Measurements from ENCODE around the gene SLC16A3. TPM values are rescaled to one million over a fixed set of nuclear protein-coding genes. Genes with fewer than 3 reads are reported as not detected.

The SLC16A3 gene
- total RNA-seq, 1 donor from 2014 or later = 13.0 TPM

GRCh38 chr17:82267575-82268379 is 38.9 kb downstream of the SLC16A3 start:
- H3K9ac ChIP-seq (ENCODE audit: low read depth in 1 of 3, low read length in 3 of 3) = peak overlapping the region; percentile 70 to 77 (median 73)
- H3K36me3 ChIP-seq (ENCODE audit: control insufficient read depth in 3 of 3, insufficient read depth in 3 of 3, low read length in 3 of 3) = peaks cover 30 to 41% (median 32%) of the 10 kb centered on the region in 3 donors
- peaks cover 56 to 71% (median 62%) of the 10 kb centered on the region in 3 donors for H3K4me1 ChIP-seq (ENCODE audit: control insufficient read depth in 3 of 3, insufficient read depth in 3 of 3, low read length in 3 of 3)
- peak overlapping the region; percentile 97 for H3K27ac ChIP-seq (ENCODE audit: low read depth, low read length)
- H3K4me3 ChIP-seq (ENCODE audit: low read length in 3 of 3) = peak overlapping the region; percentile 49 to 64 (median 57)
- no peaks in the 10 kb centered on the region for H3K9me3 ChIP-seq (ENCODE audit: control insufficient read depth in 3 of 3, low read length in 3 of 3)
- H3K27me3 ChIP-seq (ENCODE audit: control insufficient read depth in 3 of 3, insufficient read depth in 3 of 3, low read length in 3 of 3) = no peaks in the 10 kb centered on the region

DNA sequence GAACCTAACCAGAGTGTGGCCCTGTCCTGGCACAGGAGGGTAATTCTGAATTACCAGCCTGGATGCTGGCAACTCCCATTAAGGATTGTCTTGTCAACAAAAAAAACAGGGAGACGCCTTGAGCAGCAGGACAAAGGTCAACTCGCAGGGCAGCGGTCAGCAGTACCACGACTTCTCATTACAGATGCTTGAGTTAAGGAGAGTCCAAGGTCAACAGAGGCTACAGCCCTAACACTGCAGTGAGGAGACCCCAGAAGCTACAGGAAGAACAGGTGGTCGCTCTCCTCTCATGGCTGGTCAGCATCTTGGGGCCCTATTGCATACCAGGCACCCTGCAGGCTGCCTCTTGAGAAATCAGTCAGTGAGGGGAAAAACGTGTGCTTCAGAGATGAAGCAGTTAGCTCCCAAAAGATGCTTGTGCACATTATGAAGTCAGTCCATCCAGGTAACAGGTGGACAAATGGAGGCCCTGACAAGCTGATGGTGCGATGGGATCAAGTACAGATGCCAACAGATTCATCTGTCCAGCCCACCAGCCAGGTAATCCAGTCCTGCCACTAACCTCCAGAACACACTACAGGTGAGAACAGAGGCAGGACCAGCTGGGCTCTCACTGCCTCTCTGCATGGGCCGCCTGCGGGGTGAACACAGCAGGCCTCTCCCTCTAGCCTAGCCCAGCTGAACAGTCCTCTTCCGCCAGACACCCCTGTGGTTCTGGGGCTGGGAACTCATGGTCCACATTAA is 40.5 kb downstream of the SLC16A3 start:
- Histone ChIP-seq H3K4me3 (ENCODE audit: low read length in 3 of 3) (no peak overlapping the region), H3K9me3 (ENCODE audit: control insufficient read depth in 3 of 3, low read length in 3 of 3) (no peaks in the 10 kb centered on the region), H3K27me3 (ENCODE audit: control insufficient read depth in 3 of 3, insufficient read depth in 3 of 3, low read length in 3 of 3) (no peaks in the 10 kb centered on the region), H3K9ac (ENCODE audit: low read depth in 1 of 3, low read length in 3 of 3) (peak overlapping the region in 2 of 3 donors; percentile 23 to 68), H3K4me1 (ENCODE audit: control insufficient read depth in 3 of 3, insufficient read depth in 3 of 3, low read length in 3 of 3) (peaks cover 63 to 78% (median 69%) of the 10 kb centered on the region in 3 donors), H3K27ac (ENCODE audit: low read depth, low read length) (peak overlapping the region; percentile 34), H3K36me3 (ENCODE audit: control insufficient read depth in 3 of 3, insufficient read depth in 3 of 3, low read length in 3 of 3) (peaks cover 17 to 31% (median 19%) of the 10 kb centered on the region in 3 donors)

DNA sequence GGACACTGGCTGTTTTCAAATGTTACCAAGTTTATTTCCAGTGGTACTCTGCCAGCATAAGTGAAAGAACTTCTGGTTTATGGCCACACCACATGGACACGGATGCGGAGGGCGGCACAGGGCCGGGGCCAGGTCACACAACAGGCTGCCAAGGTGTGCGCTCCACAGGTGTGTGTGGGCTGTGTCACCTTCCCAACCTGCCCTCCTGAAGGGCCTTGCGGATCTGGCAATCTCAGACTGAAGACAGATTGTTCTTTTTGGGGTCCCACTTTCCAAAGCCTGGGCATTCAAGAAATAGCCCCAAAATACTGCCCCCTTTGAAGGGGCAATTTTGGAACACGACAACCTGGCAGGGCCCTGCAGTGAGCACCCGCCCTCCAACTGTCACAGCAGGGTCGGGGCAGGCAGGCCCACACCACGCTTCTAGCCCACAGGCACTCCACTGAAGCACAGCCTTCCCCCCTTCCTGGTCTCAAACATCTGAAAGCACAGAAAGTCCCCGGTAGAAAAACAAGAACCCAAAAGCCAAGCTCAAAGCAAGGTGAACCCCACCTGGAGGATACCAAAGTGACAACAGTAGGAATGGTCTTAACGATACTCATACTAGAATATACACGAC is 41.1 kb downstream of the SLC16A3 start:
- H3K27ac ChIP-seq (ENCODE audit: low read depth, low read length) = peak overlapping the region; percentile 34
- no peaks in the 10 kb centered on the region for H3K9me3 ChIP-seq (ENCODE audit: control insufficient read depth in 3 of 3, low read length in 3 of 3)
- H3K9ac ChIP-seq (ENCODE audit: low read depth in 1 of 3, low read length in 3 of 3) = peak overlapping the region in 2 of 3 donors; percentile 23 to 68
- H3K27me3 ChIP-seq (ENCODE audit: control insufficient read depth in 3 of 3, insufficient read depth in 3 of 3, low read length in 3 of 3) = no peaks in the 10 kb centered on the region
- no peak overlapping the region for H3K4me3 ChIP-seq (ENCODE audit: low read length in 3 of 3)
- peaks cover 12 to 25% (median 16%) of the 10 kb centered on the region in 3 donors for H3K36me3 ChIP-seq (ENCODE audit: control insufficient read depth in 3 of 3, insufficient read depth in 3 of 3, low read length in 3 of 3)
- peaks cover 66 to 80% (median 70%) of the 10 kb centered on the region in 3 donors for H3K4me1 ChIP-seq (ENCODE audit: control insufficient read depth in 3 of 3, insufficient read depth in 3 of 3, low read length in 3 of 3)

- H3K9me3 ChIP-seq (ENCODE audit: control insufficient read depth in 3 of 3, low read length in 3 of 3) = no peaks in the 10 kb centered on the region
- H3K4me1 ChIP-seq (ENCODE audit: control insufficient read depth in 3 of 3, insufficient read depth in 3 of 3, low read length in 3 of 3) = peaks cover 66 to 78% (median 70%) of the 10 kb centered on the region in 3 donors
- H3K27ac ChIP-seq (ENCODE audit: low read depth, low read length) = peak overlapping the region; percentile 34
- H3K27me3 ChIP-seq (ENCODE audit: control insufficient read depth in 3 of 3, insufficient read depth in 3 of 3, low read length in 3 of 3) = no peaks in the 10 kb centered on the region
- no peak overlapping the region for H3K4me3 ChIP-seq (ENCODE audit: low read length in 3 of 3)
- H3K36me3 ChIP-seq (ENCODE audit: control insufficient read depth in 3 of 3, insufficient read depth in 3 of 3, low read length in 3 of 3) = peaks cover 5 to 19% (median 10%) of the 10 kb centered on the region in 3 donors
- no peak overlapping the region for H3K9ac ChIP-seq (ENCODE audit: low read depth in 1 of 3, low read length in 3 of 3)
Measured at GRCh38 chr17:82270651-82271050, 41.8 kb downstream of the SLC16A3 start.

DNA sequence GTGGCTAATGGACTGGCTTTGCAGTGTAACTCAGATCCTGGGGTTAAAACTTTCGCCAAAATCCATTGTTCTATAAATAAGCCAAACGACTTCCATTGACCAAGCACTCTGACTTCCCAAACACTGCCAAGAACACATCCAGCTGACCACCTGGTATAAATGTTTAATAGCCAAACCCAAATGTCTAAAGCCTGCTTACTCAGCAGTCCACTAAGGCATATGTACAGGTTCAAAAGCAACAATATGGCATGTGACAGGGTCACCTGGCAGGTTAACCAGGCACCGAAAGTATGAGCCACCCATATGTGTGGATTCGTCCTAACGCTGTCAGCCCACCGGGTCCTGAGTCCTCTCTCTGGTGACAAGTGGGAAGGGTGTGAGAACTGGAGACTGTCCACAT is 42.6 kb downstream of the SLC16A3 start:
- Histone ChIP-seq H3K27me3 (ENCODE audit: control insufficient read depth in 3 of 3, insufficient read depth in 3 of 3, low read length in 3 of 3) (no peaks in the 10 kb centered on the region), H3K9me3 (ENCODE audit: control insufficient read depth in 3 of 3, low read length in 3 of 3) (no peaks in the 10 kb centered on the region), H3K4me1 (ENCODE audit: control insufficient read depth in 3 of 3, insufficient read depth in 3 of 3, low read length in 3 of 3) (peaks cover 60 to 70% (median 63%) of the 10 kb centered on the region in 3 donors), H3K9ac (ENCODE audit: low read depth in 1 of 3, low read length in 3 of 3) (peak overlapping the region in 2 of 3 donors; percentile 17 to 55), H3K27ac (ENCODE audit: low read depth, low read length) (peak overlapping the region; percentile 83), H3K4me3 (ENCODE audit: low read length in 3 of 3) (peak overlapping the region in 2 of 3 donors; percentile 19 to 45), H3K36me3 (ENCODE audit: control insufficient read depth in 3 of 3, insufficient read depth in 3 of 3, low read length in 3 of 3) (peaks cover 4 to 14% (median 7%) of the 10 kb centered on the region in 3 donors)

DNA sequence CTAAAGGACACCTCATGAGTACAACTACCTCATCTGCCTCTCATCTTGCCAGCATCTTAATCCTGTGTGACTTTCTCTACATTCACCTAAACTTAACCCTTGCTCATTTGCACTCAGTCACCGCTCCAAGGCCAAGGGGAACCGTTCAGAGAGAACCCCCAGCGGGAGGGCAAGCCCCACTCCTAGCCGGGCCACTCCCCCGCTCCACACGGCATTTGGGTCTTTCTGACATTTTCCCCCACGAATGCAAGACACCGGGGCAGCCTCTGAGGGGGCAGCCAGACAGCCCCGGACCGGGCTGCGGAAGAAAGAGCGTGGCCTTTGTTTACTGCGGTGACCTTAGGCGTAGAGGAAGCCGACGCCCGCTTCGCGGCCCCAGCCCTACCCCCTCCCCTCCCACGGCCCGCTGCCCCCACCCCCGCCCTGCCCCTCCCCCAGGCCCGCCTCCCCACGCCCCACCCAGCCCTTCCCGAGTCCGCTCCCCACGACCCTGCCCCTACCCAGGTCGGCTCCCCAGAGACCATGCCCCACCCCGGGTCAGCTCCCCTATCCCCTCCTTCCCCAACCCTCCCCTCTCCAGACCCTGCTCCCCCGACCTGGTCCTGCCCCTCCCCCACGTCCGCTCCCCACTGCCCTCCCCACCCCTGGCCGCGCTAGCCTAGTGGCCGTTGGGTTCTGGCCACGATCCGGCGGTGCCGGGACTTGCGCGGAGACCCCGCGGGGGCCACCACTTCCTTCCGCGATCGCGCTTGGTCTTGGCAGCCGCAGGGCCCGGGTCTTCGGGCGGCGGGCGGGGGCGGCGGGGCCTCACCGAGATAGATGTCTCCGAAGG is 43.9 kb downstream of the SLC16A3 start:
- Histone ChIP-seq H3K27me3 (ENCODE audit: control insufficient read depth in 3 of 3, insufficient read depth in 3 of 3, low read length in 3 of 3) (no peaks in the 10 kb centered on the region), H3K27ac (ENCODE audit: low read depth, low read length) (peak overlapping the region; percentile 95), H3K9me3 (ENCODE audit: control insufficient read depth in 3 of 3, low read length in 3 of 3) (no peaks in the 10 kb centered on the region), H3K9ac (ENCODE audit: low read depth in 1 of 3, low read length in 3 of 3) (peak overlapping the region; percentile 79 to 86 (median 86)), H3K4me3 (ENCODE audit: low read length in 3 of 3) (peak overlapping the region; percentile 59 to 75 (median 73)), H3K4me1 (ENCODE audit: control insufficient read depth in 3 of 3, insufficient read depth in 3 of 3, low read length in 3 of 3) (peaks cover 49 to 57% (median 51%) of the 10 kb centered on the region in 3 donors), H3K36me3 (ENCODE audit: control insufficient read depth in 3 of 3, insufficient read depth in 3 of 3, low read length in 3 of 3) (peaks cover 4 to 14% (median 7%) of the 10 kb centered on the region in 3 donors)

GRCh38 chr17:82273327-82274133 is 44.7 kb downstream of the SLC16A3 start, which contains the start of gene CSNK1D:
Gene CSNK1D (minus strand): TSS chr17:82273700. CDS start chr17:82273381, 319 bp downstream.
- no peaks in the 10 kb centered on the region for H3K27me3 ChIP-seq (ENCODE audit: control insufficient read depth in 3 of 3, insufficient read depth in 3 of 3, low read length in 3 of 3)
- peaks cover 41 to 49% (median 43%) of the 10 kb centered on the region in 3 donors for H3K4me1 ChIP-seq (ENCODE audit: control insufficient read depth in 3 of 3, insufficient read depth in 3 of 3, low read length in 3 of 3)
- H3K27ac ChIP-seq (ENCODE audit: low read depth, low read length) = peak within 1 kb of the TSS; percentile 95
- no peaks in the 10 kb centered on the region for H3K9me3 ChIP-seq (ENCODE audit: control insufficient read depth in 3 of 3, low read length in 3 of 3)
- peak within 1 kb of the TSS; percentile 75 to 83 (median 78) for H3K4me3 ChIP-seq (ENCODE audit: low read length in 3 of 3)
- H3K9ac ChIP-seq (ENCODE audit: low read depth in 1 of 3, low read length in 3 of 3) = peak within 1 kb of the TSS; percentile 81 to 86 (median 86)
- H3K36me3 ChIP-seq (ENCODE audit: control insufficient read depth in 3 of 3, insufficient read depth in 3 of 3, low read length in 3 of 3) = peaks cover 4 to 19% (median 7%) of the 10 kb centered on the region in 3 donors

- Histone ChIP-seq H3K27ac (ENCODE audit: low read depth, low read length) (no peak overlapping the region), H3K36me3 (ENCODE audit: control insufficient read depth in 3 of 3, insufficient read depth in 3 of 3, low read length in 3 of 3) (peaks cover 4 to 17% (median 7%) of the 10 kb centered on the region in 3 donors), H3K9ac (ENCODE audit: low read depth in 1 of 3, low read length in 3 of 3) (peak overlapping the region; percentile 69 to 86 (median 81)), H3K27me3 (ENCODE audit: control insufficient read depth in 3 of 3, insufficient read depth in 3 of 3, low read length in 3 of 3) (no peaks in the 10 kb centered on the region), H3K9me3 (ENCODE audit: control insufficient read depth in 3 of 3, low read length in 3 of 3) (no peaks in the 10 kb centered on the region), H3K4me1 (ENCODE audit: control insufficient read depth in 3 of 3, insufficient read depth in 3 of 3, low read length in 3 of 3) (peaks cover 32 to 41% (median 38%) of the 10 kb centered on the region in 3 donors), H3K4me3 (ENCODE audit: low read length in 3 of 3) (peak overlapping the region; percentile 75 to 83 (median 78))
Measured at GRCh38 chr17:82274134-82275020, 45.5 kb downstream of the SLC16A3 start.

All from skeletal muscle tissue (tissue), 4 donors.